Measurements from ENCODE around the gene NKX6-1.

DNA sequence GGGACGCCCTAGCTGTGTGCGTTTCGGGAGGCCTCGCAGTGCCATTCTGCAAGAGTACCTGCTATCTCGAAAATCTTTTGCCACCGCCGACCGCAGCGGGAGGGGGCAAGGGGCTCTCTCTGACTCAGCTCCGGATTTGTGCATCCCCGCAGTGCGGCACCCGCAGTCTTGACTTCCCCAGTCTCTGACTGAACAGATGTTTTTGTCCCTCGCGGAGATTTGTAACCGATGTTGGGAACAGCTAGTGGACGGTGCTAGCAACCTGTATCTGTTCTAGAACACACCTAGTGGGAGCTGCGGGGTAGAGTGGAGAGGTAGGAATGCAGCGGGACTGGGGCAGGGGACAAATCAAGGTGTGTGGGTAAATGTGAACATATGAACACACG, 17.2 kb downstream of the NKX6-1 start:
- TF ChIP-seq, protein P1, sequence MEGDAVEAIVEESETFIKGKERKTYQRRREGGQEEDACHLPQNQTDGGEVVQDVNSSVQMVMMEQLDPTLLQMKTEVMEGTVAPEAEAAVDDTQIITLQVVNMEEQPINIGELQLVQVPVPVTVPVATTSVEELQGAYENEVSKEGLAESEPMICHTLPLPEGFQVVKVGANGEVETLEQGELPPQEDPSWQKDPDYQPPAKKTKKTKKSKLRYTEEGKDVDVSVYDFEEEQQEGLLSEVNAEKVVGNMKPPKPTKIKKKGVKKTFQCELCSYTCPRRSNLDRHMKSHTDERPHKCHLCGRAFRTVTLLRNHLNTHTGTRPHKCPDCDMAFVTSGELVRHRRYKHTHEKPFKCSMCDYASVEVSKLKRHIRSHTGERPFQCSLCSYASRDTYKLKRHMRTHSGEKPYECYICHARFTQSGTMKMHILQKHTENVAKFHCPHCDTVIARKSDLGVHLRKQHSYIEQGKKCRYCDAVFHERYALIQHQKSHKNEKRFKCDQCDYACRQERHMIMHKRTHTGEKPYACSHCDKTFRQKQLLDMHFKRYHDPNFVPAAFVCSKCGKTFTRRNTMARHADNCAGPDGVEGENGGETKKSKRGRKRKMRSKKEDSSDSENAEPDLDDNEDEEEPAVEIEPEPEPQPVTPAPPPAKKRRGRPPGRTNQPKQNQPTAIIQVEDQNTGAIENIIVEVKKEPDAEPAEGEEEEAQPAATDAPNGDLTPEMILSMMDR (IDR thresholded peaks at IDR 0.05), result no peak
- no peak for TF ChIP-seq POLR2A (IDR thresholded peaks at IDR 0.05)

Measured in lower leg skin (tissue), 3 donors.